ENCODE data around the gene TTC34. TPM values are rescaled to one million over a fixed set of nuclear protein-coding genes. Genes with fewer than 3 reads are reported as not detected.

TTC34 gene
- polyA plus RNA-seq, 12 donors = 0.08 to 0.94 (median 0.27) TPM; not detected in 2

GRCh38 chr1:2829846-2830615 lies 28.5 kb upstream of the TTC34 start:
- no peak for DNase-seq

- no peak for DNase-seq
Measured at GRCh38 chr1:2828586-2829250, 27.2 kb upstream of the TTC34 start.

- DNase-seq = no peak
Measured at GRCh38 chr1:2826736-2827292, 25.3 kb upstream of the TTC34 start.

DNA sequence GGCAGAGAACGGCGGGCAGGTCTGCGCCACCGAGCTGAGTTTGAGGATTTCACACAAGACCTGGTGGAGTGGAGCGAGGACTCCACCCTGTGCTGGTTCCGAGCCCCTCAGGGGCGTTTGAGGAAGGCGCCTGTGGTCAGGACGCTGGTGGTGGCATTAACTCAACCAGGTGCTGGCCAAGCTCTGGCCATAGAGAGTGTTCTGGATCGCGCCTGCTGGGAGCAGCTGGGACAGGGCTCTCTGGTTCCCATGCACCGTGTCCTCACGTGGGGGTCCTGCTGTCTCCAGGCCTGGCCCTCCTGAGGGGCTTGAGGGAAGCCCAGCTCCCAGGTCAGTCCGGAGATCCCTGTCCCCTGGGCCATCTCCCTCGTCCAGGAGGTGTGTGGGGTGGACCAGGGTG lies 24.8 kb upstream of the TTC34 start:
- DNase-seq = no peak

- no peak for DNase-seq
Measured at GRCh38 chr1:2825487-2826189, 24.1 kb upstream of the TTC34 start.

- DNase-seq = no peak
Measured at GRCh38 chr1:2824999-2825398, 23.5 kb upstream of the TTC34 start.

DNA sequence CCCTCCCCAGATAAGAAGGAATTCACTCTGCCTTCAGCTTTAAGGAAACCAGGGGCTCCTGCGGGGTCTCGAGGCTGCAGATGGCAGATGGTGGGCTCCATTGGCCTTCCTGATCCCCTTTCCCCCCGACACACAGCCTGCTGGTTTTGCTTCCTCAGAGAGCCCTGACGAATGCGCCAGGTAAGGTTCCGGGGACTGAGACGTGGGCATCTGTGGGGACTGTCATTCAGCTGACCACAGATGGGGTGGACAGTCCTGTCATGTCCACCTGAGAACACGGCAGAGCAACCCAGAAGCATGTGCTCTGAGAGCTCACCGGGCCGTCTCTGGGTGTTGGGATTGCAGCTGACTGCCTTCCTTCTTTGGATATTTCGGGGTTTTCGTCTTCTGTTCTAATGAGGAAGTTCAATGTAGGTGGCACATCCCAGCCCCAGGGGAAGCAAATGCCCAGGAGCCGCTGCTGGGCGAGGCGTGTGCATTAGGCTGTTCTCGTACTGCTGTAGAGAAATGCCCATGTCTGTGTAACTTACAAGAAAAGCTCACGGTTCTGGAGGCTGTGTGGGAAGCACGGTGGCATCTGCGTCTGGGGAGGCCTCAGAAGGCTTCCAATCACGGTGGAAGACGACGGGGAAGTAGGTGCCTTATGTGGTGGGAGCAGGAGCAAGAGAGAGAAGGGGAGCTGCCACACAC lies 22.6 kb upstream of the TTC34 start:
- DNase-seq = no peak

GRCh38 chr1:2822621-2823145 lies 21.2 kb upstream of the TTC34 start:
- DNase-seq = no peak

- DNase-seq = peak; percentile 34
Measured at GRCh38 chr1:2821966-2822620, 20.6 kb upstream of the TTC34 start.

DNA sequence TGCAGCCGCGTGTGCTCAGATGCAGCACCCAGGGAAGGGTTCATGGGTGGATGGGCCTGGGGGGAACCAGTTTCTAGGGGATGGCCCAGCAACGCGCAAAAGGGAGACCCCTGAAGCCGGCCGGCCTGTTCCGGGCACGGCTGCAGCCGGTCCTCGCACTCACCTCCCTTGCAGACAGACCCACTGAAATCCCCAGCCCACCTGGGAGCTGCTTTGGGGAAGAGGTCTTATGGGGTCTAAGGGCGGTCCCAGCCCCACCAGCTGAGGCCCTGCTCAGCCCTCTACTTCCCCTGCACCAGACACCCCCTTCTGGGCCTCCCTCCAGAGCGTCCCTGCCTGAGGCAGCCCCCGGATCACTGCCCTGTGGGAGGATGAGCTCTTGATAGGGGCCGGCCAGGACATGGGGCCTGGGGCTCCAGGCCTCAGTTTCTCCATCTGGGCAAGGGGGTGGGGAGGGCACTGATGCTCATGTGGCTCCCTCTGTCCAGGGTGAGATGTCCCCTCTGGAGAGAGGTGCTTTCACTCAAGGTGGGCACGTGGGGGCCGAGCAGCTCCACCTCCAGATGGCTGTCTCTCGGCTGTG lies 20.0 kb upstream of the TTC34 start:
- no peak for DNase-seq

DNA sequence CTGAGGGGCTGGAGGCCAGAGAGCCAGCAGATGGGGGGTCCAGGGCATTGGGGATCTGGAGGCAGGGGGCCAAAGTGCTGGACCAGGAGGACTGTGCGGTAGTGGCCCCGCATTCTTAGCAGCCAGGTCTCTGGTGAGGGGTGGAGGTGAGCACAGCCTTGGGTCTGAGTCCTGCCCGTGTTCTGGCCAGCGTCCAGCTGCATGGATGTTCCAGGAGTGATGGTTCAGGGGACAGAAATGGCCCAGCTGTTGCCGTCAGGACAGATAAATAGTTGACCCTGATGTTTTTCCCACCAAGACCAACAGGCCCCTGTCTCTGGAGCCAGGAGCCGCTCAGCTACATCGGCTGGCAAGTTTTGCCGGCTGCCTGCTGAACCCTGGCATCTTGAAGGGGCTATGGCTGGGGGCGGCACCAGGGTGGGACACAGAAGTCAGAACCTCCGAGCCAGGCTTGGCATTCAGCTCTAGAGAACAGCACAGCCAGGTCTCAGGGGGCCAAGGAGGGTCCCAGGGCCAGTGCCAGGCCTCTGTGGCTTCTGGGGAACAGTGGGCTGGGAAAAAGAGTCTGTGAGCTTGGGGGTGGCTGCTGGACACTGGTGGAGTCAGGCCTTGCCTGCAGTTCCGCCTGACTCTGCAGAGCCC lies 19.4 kb upstream of the TTC34 start:
- DNase-seq = no peak

GRCh38 chr1:2819831-2820730 lies 18.6 kb upstream of the TTC34 start:
- DNase-seq = no peak

DNA sequence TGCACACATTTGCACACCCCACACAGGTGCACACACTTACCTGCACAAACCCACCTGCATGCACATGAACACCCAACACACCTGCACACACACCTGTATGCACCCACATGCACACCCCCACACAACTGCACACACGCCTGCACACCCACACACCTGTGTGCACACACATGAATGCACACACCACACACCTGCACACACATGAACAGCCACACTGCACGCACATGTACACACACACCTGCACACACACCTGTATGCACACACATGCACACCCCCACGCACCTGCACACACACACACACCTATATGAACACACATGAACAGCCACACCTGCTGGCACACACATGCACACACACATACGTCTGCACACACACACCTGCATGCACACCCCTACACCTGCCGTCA lies 17.9 kb upstream of the TTC34 start:
- DNase-seq = no peak

DNA sequence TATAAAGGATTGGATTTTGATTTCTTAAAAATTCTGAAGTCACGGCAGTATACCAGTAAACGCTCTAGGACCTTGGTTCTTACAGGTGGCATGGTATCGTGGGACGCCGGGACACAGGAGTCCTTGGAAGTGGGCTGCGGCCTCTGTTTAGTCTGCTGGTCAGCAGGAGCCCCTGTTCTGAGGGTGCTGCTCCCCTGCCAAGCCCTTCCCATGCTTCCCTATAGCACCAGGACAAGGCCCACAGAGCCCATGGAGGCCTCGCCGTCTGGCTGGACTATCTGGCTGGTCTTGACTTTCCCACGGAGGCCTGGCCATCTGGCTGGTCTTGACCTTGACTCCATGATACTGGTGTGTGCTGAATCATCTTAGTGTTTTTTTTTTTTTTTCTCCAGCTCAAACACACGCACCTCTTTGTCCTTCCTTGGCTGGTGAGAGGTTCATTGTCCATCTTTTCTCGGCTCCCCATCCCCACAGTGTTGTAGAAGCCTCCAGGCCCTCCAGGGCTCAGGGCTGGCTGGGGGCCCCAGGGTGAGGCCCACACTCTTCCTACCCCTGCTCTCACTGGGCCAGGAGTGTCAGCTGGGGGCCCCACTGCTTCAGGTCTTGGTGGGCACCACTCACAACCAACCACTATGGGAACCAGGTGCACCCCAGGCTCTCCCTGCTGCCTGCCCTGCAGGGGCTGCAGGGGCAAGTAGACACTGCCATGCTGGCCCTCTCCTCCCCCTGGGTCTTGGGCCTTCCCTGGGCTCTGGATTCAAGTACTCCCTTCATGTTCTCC lies 16.5 kb upstream of the TTC34 start:
- DNase-seq = no peak

DNA sequence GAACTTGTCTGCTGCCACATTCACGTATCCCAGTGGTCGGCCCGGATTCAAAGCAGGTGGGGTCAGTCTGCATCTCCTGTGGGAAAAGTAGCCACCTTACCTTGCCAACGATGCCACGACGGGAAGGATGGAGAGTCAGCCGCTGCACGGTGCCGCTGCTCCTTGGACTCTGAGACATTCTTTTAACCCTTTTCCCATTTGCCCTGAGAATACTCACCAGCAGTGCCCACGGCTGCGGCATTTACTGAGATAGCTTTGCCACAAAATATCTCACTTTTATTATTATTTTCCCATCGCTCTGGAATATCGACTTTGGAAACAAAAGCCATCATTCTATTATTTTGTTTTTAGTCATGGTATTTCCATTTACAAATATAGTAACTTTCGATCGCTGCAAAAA lies 15.3 kb upstream of the TTC34 start:
- DNase-seq = no peak

GRCh38 chr1:2815551-2815950 lies 14.1 kb upstream of the TTC34 start:
- no peak for DNase-seq

GRCh38 chr1:2814511-2815075 lies 13.1 kb upstream of the TTC34 start:
- DNase-seq = no peak

Measured in muscle of arm (tissue), 12 donors.